K562 (cell line): ENCODE measurements around the gene NBEA. TPM values are rescaled to one million over a fixed set of nuclear protein-coding genes. Genes with fewer than 3 reads are reported as not detected.

Source experiments
- ATAC-seq: fragments of 200-7000 bp; cut with Tn5 transposase; 3 replicates; pipeline ENCODE4 v1.9.1; 2020; ENCODE audit warnings: moderate library complexity
- BruUV-seq: library from RNA; stranded (reverse); fragments of 400-500 nt; replicated peaks from 2 replicates; lab custom pipeline; 2021; lab: Mats Ljungman, UMichigan
- CTCF ChIA-PET: fragments of 300-600 bp; formaldehyde crosslinking; extraction: SDS; loops from one replicate; lab custom pipeline; 2021; ENCODE audit warnings: low intra/inter-chr PET ratio; lab: Yijun Ruan, JAX
- POLR2A ChIA-PET: fragments of 300-600, 350-650 bp; sonication (Branson Sonifier 250); formaldehyde crosslinking; extraction: SDS; loops from one replicate; lab custom pipeline; 2021; ENCODE audit warnings: antibody characterized with exemption, inconsistent platforms; lab: Yijun Ruan, JAX
- DNase-seq, 4 experiments: peaks; one replicate each; pipeline versions ENCODE4 v3.0.0 to v3.0.0-alpha.2; 2011 to 2018; ENCODE audit warnings: low spot score in 3 of 4, mixed read lengths in 3 of 4; ENCODE audit errors: extremely low read depth in 1 of 4
- FAIRE-seq: peaks from 2 replicates; lab custom pipeline; 2011; peaks lifted over from hg19 to GRCh38; lab: Jason Lieb, UNC
- H2AFZ ChIP-seq: 2 replicates; pipeline ENCODE4 v1.6.0; 2011; ENCODE audit warnings: low read depth, low read length, control low read depth, inconsistent platforms
- H3K27ac ChIP-seq: fragments of 200-600 bp; 3 replicates; pipeline ENCODE4 v1.8.0; 2011; ENCODE audit warnings: low read depth, mild to moderate bottlenecking, control low read depth, inconsistent platforms, low read length, moderate library complexity, mixed read lengths; ENCODE audit errors: extremely low read depth
- H3K27me3 ChIP-seq, 2 experiments: fragments of 300-600 bp in 1 of 2; 2 replicates in 1 of 2; 3 replicates in 1 of 2; pipeline versions ENCODE4 v1.6.0 to v1.8.0; 2011; ENCODE audit warnings: inconsistent platforms in 2 of 2, low read length in 2 of 2, mild to moderate bottlenecking in 1 of 2, mixed read lengths in 1 of 2, moderate library complexity in 1 of 2; ENCODE audit not compliant: control insufficient read depth in 2 of 2, insufficient read depth in 2 of 2
- H3K36me3 ChIP-seq: fragments of 300-600 bp; 3 replicates; pipeline ENCODE4 v1.8.0; 2011; ENCODE audit warnings: mild to moderate bottlenecking, low read length, inconsistent platforms; ENCODE audit not compliant: control insufficient read depth, insufficient read depth
- H3K4me1 ChIP-seq, 2 experiments: fragments of 200-600 bp in 1 of 2; replicated peaks in 1 of 2; 2 replicates in 1 of 2; 3 replicates in 1 of 2; pipeline versions ENCODE4 v1.5.1 to v1.8.0; 2011; ENCODE audit warnings: inconsistent platforms in 2 of 2, low read length in 2 of 2, mild to moderate bottlenecking in 1 of 2, mixed read lengths in 1 of 2, moderate library complexity in 1 of 2; ENCODE audit not compliant: control insufficient read depth in 2 of 2, insufficient read depth in 2 of 2
- H3K4me2 ChIP-seq: 2 replicates; pipeline ENCODE4 v1.6.1; 2011; ENCODE audit warnings: low read length, control low read depth, inconsistent platforms, mixed read lengths; ENCODE audit not compliant: insufficient read depth
- H3K4me3 ChIP-seq: fragments of 200-600 bp; sonication (generic), shearing (Covaris generic); 2 replicates; pipeline ENCODE4 v1.5.1; 2016; ENCODE audit warnings: control low read depth, inconsistent platforms
- H3K79me2 ChIP-seq: fragments of 200-600 bp; 3 replicates; pipeline ENCODE4 v1.8.0; 2011; ENCODE audit warnings: low read length, inconsistent platforms; ENCODE audit not compliant: control insufficient read depth, insufficient read depth
- H3K9ac ChIP-seq, 2 experiments: 2 replicates each; pipeline versions ENCODE4 v1.6.0 to v1.6.1; 2011; ENCODE audit warnings: low read depth in 2 of 2, low read length in 2 of 2, control low read depth in 1 of 2, inconsistent platforms in 1 of 2, mild to moderate bottlenecking in 1 of 2, mixed read lengths in 1 of 2; ENCODE audit not compliant: insufficient read depth in 1 of 2
- H3K9me1 ChIP-seq: one replicate; pipeline ENCODE4 v1.6.0; 2011; ENCODE audit warnings: inconsistent platforms, mild to moderate bottlenecking, low read length, moderate library complexity; ENCODE audit not compliant: control insufficient read depth, insufficient read depth
- H3K9me3 ChIP-seq: replicated peaks from 2 replicates; pipeline ENCODE4 v1.5.1; 2011; ENCODE audit warnings: low read depth, low read length, inconsistent platforms; ENCODE audit not compliant: control insufficient read depth, insufficient read depth
- H4K20me1 ChIP-seq: replicated peaks from 2 replicates; pipeline ENCODE4 v1.6.1; 2011; ENCODE audit warnings: low read length, inconsistent platforms, mixed read lengths; ENCODE audit not compliant: control insufficient read depth, insufficient read depth
- ARID3A ChIP-seq: IDR thresholded peaks from 2 replicates; pipeline ENCODE4 v1.6.1; 2012; ENCODE audit warnings: low read depth, low read length, improper control_type of control experiment, borderline replicate concordance
- ARNT ChIP-seq, 2 experiments: fragments of 450-650 bp; IDR thresholded peaks; 2 replicates each; pipeline ENCODE4 v1.6.1; 2016; ENCODE audit warnings: mild to moderate bottlenecking in 1 of 2
- CLOCK ChIP-seq: fragments of 250-450 bp; sonication (Bioruptor Pico); IDR thresholded peaks from 2 replicates; pipeline ENCODE4 v1.4.0; 2020; ENCODE audit warnings: mild to moderate bottlenecking, moderate library complexity, borderline replicate concordance
- CREB5 ChIP-seq: fragments of 250-450 bp; sonication (Bioruptor Pico); IDR thresholded peaks from 2 replicates; pipeline ENCODE4 v1.5.0; 2020; ENCODE audit warnings: mild to moderate bottlenecking
- ID3 ChIP-seq, 2 experiments: fragments of 250-450 bp in 1 of 2; fragments of 450-650 bp in 1 of 2; sonication (Bioruptor Pico) in 1 of 2; IDR thresholded peaks; 2 replicates each; pipeline versions ENCODE4 v1.6.1 to v1.8.0; 2016 to 2021; ENCODE audit warnings: mild to moderate bottlenecking in 2 of 2, moderate library complexity in 2 of 2, missing compliant biosample characterization in 1 of 2, missing genetic modification characterization in 1 of 2
- ZFP36 ChIP-seq: fragments of 150-350 bp; IDR thresholded peaks from 2 replicates; pipeline ENCODE4 v1.6.1; 2018; ENCODE audit warnings: low read length, low read depth; ENCODE audit not compliant: partially characterized antibody
- ZNF175 ChIP-seq: fragments of 200-800 bp; sonication (Bioruptor generic); IDR thresholded peaks from 2 replicates; pipeline ENCODE4 v1.6.1; 2016; ENCODE audit warnings: low read depth, mild to moderate bottlenecking, missing genetic modification characterization, missing compliant biosample characterization
- ZZZ3 ChIP-seq: fragments of 450-650 bp; IDR thresholded peaks from 2 replicates; pipeline ENCODE4 v1.6.1; 2016; ENCODE audit warnings: antibody characterized with exemption, mild to moderate bottlenecking, moderate library complexity
- WGBS: fragments of 100-300 bp; shearing (Covaris generic); methylation state at CpG from one replicate; pipeline ENCODE4 v1.1.6; 2016; ENCODE audit warnings: low coverage, mixed read lengths; ENCODE audit not compliant: insufficient coverage; ENCODE audit errors: missing lambda C conversion rate; 5-methylcytosine and 5-hydroxymethylcytosine counted together
- in situ Hi-C: fragments of 300-500 bp; cut with MboI; formaldehyde crosslinking; loops from 4 replicates; pipeline ENCODE4 v1.15.0; 2018; ENCODE audit warnings: inconsistent platforms, mixed read lengths
- intact Hi-C: fragments of 100-400 bp; cut with micrococcal nuclease; formaldehyde crosslinking; loops from 2 replicates; pipeline ENCODE4 v1.14.2; 2022
- polyA plus RNA-seq, 8 experiments: library from polyadenylated mRNA; depleted of rRNA in 4 of 8; stranded (reverse) in 5 of 8; unstranded in 3 of 8; fragments of >200 nt; fragmentation: Nextera tagmentation in 2 of 8; fragmentation: Illumina TruSeq in 1 of 8; extraction: Ambion mirVana in 2 of 8; extraction: Trizol in 1 of 8; gene quantifications; 2 replicates each; pipeline versions ENCODE4 v1.2.1 to v1.2.3, GENCODE V29; 2011 to 2014; ENCODE audit warnings: inconsistent platforms in 1 of 8, missing spikeins in 1 of 8
- total RNA-seq, 7 experiments: library from RNA; depleted of rRNA in 6 of 7; stranded (reverse); fragments of >200 nt in 6 of 7; fragmentation: Illumina TruSeq in 2 of 7; extraction: Trizol in 2 of 7; gene quantifications; 2 replicates each; pipeline versions ENCODE4 v1.2.1 to v1.2.3, GENCODE V29; 2011 to 2021; ENCODE audit warnings: low replicate concordance in 1 of 7

Gene NBEA
- total and polyA plus RNA-seq, 9 of the 15 experiments (the other 6 are each of a cell fraction or from before 2014, with no cell fraction given): 0.03 to 0.94 (median 0.05) TPM; not detected in 2

- no TSS peak for BruUV-seq
- no peak for ATAC-seq
- POLR2A ChIA-PET: no interaction called here
- no peaks in the 10 kb centered on the region for H3K36me3 ChIP-seq
- no peaks in the 10 kb centered on the region for H3K27me3 ChIP-seq
- H3K79me2 ChIP-seq: no peaks in the 10 kb centered on the region
- no peak overlapping the region for H3K9ac ChIP-seq
- FAIRE-seq: no peak
- no peak overlapping the region for H3K27ac ChIP-seq
- in situ Hi-C loops (no loop called here), intact Hi-C loops (no loop called here)
- TF ChIP-seq ZZZ3: no peak
- no peaks in the 10 kb centered on the region for H4K20me1 ChIP-seq
- no peaks in the 10 kb centered on the region for H3K4me1 ChIP-seq
- WGBS: 0% methylated on average over 1 of the region's 1 CpG
- DNase-seq: no peak
- no peak overlapping the region for H3K4me2 ChIP-seq
- no peak overlapping the region for H2AFZ ChIP-seq
- H3K9me3 ChIP-seq: no peaks in the 10 kb centered on the region
- no peak overlapping the region for H3K4me3 ChIP-seq
- no peaks in the 10 kb centered on the region for H3K9me1 ChIP-seq
- CTCF ChIA-PET: no interaction called here
Measured at GRCh38 chr13:35292329-35292728, 350.3 kb downstream of the NBEA start.

- DNase-seq: no peak
- Histone ChIP-seq H4K20me1 (no peaks in the 10 kb centered on the region), H3K9me1 (no peaks in the 10 kb centered on the region), H3K4me2 (no peak overlapping the region), H3K27me3 (no peaks in the 10 kb centered on the region), H2AFZ (no peak overlapping the region), H3K9me3 (no peaks in the 10 kb centered on the region), H3K4me1 (no peaks in the 10 kb centered on the region), H3K36me3 (no peaks in the 10 kb centered on the region), H3K4me3 (no peak overlapping the region), H3K27ac (no peak overlapping the region), H3K79me2 (no peaks in the 10 kb centered on the region), H3K9ac (no peak overlapping the region)
- ChIA-PET POLR2A (no interaction called here), CTCF (no interaction called here)
- intact Hi-C loops (no loop called here), in situ Hi-C loops (no loop called here)
- BruUV-seq: no TSS peak
- ATAC-seq: no peak
- FAIRE-seq: no peak
- TF ChIP-seq ARID3A (no peak), ZNF175 (no peak), ARNT (IDR thresholded peaks at IDR 0.05) (no peak), CREB5 (CRISPR knock-in tag) (no peak), CLOCK (CRISPR knock-in tag) (no peak), ID3 (CRISPR knock-in tag; IDR thresholded peaks at IDR 0.05) (no peak), ID3 (tag; IDR thresholded peaks at IDR 0.05) (no peak), ZFP36 (no peak)
Measured at GRCh38 chr13:35293579-35294226, 351.6 kb downstream of the NBEA start.
